ENCODE data around the gene LRP1.

The LRP1 gene

DNA sequence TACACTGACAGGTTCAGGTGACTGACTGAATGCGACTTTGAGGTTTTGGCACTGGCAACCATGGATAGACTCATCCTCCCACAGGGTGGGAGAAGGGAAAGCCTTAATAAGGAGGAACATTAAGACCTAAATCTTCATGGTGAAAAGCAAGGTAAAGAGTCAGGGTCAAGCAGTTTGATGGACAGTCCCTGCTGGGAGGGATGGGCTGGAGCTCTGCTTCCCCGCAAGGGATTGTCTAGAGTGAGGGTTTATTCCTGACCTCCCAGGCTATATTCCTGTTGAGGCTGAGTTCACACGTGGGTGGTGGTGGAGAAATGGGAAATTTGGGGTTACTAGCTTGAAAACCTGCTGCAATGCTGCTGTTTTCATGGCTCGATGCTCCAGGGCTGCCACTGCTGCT lies 132.1 kb downstream of the LRP1 start:
- TF ChIP-seq SIN3A (IDR thresholded peaks at IDR 0.05; ENCODE audit: borderline replicate concordance, insufficient read depth, low read length) (no peak), POLR2AphosphoS5 (IDR thresholded peaks at IDR 0.05; ENCODE audit: low read depth, low read length) (no peak), FOXP2 (optimal IDR thresholded peaks at IDR 0.05; ENCODE audit: borderline replicate concordance, extremely low read depth, extremely low read length, insufficient read depth) (no peak), TAF1 (IDR thresholded peaks at IDR 0.05; ENCODE audit: borderline replicate concordance, insufficient read depth, low read length) (no peak)
- TF ChIP-seq, protein P1, sequence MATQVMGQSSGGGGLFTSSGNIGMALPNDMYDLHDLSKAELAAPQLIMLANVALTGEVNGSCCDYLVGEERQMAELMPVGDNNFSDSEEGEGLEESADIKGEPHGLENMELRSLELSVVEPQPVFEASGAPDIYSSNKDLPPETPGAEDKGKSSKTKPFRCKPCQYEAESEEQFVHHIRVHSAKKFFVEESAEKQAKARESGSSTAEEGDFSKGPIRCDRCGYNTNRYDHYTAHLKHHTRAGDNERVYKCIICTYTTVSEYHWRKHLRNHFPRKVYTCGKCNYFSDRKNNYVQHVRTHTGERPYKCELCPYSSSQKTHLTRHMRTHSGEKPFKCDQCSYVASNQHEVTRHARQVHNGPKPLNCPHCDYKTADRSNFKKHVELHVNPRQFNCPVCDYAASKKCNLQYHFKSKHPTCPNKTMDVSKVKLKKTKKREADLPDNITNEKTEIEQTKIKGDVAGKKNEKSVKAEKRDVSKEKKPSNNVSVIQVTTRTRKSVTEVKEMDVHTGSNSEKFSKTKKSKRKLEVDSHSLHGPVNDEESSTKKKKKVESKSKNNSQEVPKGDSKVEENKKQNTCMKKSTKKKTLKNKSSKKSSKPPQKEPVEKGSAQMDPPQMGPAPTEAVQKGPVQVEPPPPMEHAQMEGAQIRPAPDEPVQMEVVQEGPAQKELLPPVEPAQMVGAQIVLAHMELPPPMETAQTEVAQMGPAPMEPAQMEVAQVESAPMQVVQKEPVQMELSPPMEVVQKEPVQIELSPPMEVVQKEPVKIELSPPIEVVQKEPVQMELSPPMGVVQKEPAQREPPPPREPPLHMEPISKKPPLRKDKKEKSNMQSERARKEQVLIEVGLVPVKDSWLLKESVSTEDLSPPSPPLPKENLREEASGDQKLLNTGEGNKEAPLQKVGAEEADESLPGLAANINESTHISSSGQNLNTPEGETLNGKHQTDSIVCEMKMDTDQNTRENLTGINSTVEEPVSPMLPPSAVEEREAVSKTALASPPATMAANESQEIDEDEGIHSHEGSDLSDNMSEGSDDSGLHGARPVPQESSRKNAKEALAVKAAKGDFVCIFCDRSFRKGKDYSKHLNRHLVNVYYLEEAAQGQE (IDR thresholded peaks at IDR 0.05; ENCODE audit: insufficient read depth in 1 of 2, low read depth in 2 of 2, low read length in 2 of 2): no peak

DNA sequence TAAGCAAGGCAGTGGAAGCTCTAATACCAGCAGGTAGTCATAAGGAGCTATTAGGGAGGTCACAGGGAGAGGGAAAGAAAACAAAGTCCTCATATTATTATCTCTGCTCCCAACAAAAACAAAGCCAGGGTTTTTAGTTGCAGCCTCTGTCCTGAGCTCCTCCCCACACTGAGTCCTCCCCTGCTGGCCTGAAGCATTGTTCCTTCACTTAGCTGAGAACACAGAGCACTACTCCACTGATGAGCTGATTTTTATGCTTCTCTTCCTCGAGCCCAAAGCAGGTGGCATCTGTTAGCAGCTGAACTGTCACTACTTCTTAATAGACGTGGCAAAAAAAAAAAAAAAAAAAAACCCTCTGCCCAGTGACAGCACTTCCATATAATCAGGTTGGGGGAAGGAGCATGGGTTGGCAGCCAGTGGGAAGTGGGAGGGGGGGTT lies 133.2 kb downstream of the LRP1 start:
- no peak for TF ChIP-seq FOXP2 (optimal IDR thresholded peaks at IDR 0.05; ENCODE audit: borderline replicate concordance, extremely low read depth, extremely low read length, insufficient read depth)
- no peak for TF ChIP-seq POLR2AphosphoS5 (IDR thresholded peaks at IDR 0.05; ENCODE audit: low read depth, low read length)
- TF ChIP-seq, protein P1 (IDR thresholded peaks at IDR 0.05; ENCODE audit: insufficient read depth in 1 of 2, low read depth in 2 of 2, low read length in 2 of 2): no peak
- no peak for TF ChIP-seq TAF1 (IDR thresholded peaks at IDR 0.05; ENCODE audit: borderline replicate concordance, insufficient read depth, low read length)
- TF ChIP-seq SIN3A (IDR thresholded peaks at IDR 0.05; ENCODE audit: borderline replicate concordance, insufficient read depth, low read length): no peak

DNA sequence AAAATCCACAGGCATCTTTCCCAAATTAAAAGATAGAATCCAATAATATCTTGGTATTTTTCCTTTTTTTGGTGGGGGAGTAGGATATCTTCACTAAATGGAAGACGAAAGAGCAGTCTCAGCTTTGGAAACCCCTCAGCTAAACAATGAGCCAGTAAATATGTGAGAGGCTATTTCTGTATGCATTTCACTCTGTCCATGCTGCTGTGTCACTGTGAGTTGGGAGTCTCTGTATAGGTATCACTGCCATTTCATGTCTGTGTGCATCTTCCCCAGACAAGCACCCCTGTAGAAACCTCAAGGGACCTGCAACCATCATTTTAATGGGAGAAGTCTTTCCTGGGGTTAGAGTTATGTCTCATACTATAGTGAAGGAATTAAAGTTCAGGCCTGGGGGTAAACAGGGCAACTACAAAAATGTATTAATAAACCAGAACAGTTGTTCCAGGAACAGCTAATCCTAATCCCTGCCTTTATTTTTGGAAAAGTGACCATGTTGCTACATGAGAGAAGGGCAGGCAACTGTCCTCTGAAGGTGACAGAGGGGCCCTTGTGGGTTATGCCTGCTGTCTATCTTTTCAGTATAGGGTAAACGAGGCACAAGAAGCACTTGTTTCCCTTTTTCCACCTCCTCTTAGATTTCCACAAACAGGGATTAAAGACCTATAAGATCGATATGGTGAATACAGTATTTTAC lies 134.0 kb downstream of the LRP1 start:
- TF ChIP-seq POLR2AphosphoS5 (IDR thresholded peaks at IDR 0.05; ENCODE audit: low read depth, low read length) (no peak), TAF1 (IDR thresholded peaks at IDR 0.05; ENCODE audit: borderline replicate concordance, insufficient read depth, low read length) (no peak), SIN3A (IDR thresholded peaks at IDR 0.05; ENCODE audit: borderline replicate concordance, insufficient read depth, low read length) (no peak), FOXP2 (optimal IDR thresholded peaks at IDR 0.05; ENCODE audit: borderline replicate concordance, extremely low read depth, extremely low read length, insufficient read depth) (no peak)
- TF ChIP-seq, protein P1 (IDR thresholded peaks at IDR 0.05; ENCODE audit: insufficient read depth in 1 of 2, low read depth in 2 of 2, low read length in 2 of 2): no peak

Data from PFSK-1 (cell line).